HCT116 (cell line): ENCODE data around the gene TECPR1. TPM values are rescaled to one million over a fixed set of nuclear protein-coding genes. Genes with fewer than 3 reads are reported as not detected.

ENCODE experiments used
- ATAC-seq: fragments of 200-7000 bp; cut with Tn5 transposase; 2 replicates; pipeline ENCODE4 v1.9.1; 2020; ENCODE audit warnings: mild to moderate bottlenecking, moderate library complexity
- BruUV-seq: library from RNA; stranded (reverse); fragments of 400-500 nt; replicated peaks from 2 replicates; lab custom pipeline; 2021; lab: Mats Ljungman, UMichigan
- CTCF ChIA-PET: fragments of 300-600 bp; sonication (Branson Sonifier 250); formaldehyde crosslinking; loops from one replicate; lab custom pipeline; 2021; ENCODE audit warnings: antibody characterized with exemption; lab: Charles Lee
- POLR2A ChIA-PET: fragments of 300-600, 350-600 bp; sonication (Branson Sonifier 250); formaldehyde crosslinking; loops from one replicate; lab custom pipeline; 2021; ENCODE audit warnings: antibody characterized with exemption; lab: Charles Lee
- RAD21 ChIA-PET, 2 experiments: fragments of 300-600 bp; sonication (Branson Sonifier 250); formaldehyde crosslinking; loops; one replicate each; lab custom pipeline; 2023; ENCODE audit warnings: low total read pairs in 2 of 2; ENCODE audit not compliant: uncharacterized antibody in 2 of 2, unreplicated experiment in 2 of 2, low non-redundant PET in 1 of 2; lab: Charles Lee
- DNase-seq: peaks from one replicate; pipeline ENCODE4 v3.0.0-alpha.2; 2010; ENCODE audit warnings: low read depth, low spot score
- H2AFZ ChIP-seq: fragments of 200-600 bp; shearing (Covaris generic), sonication (generic); 2 replicates; pipeline ENCODE4 v1.6.1; 2017; ENCODE audit warnings: low read depth, mixed run types, mixed read lengths, antibody characterized with exemption, low read length; ENCODE audit not compliant: poor library complexity, severe bottlenecking
- H3K27ac ChIP-seq: 2 replicates; pipeline ENCODE4 v1.5.1; 2012; ENCODE audit warnings: low read depth, low read length
- H3K27me3 ChIP-seq: fragments of 200-600 bp; sonication (generic); 2 replicates; pipeline ENCODE4 v1.6.1; 2016; ENCODE audit warnings: mixed run types, low read length, mixed read lengths; ENCODE audit not compliant: insufficient read depth
- H3K36me3 ChIP-seq, 2 experiments: fragments of 200-500 bp in 1 of 2; fragments of 200-600 bp in 1 of 2; sonication (Bioruptor generic) in 1 of 2; sonication (generic) in 1 of 2; 2 replicates each; pipeline versions ENCODE4 v1.5.1 to v1.6.1; 2014 to 2016; ENCODE audit warnings: low read length in 2 of 2, inconsistent platforms in 1 of 2, mixed read lengths in 1 of 2, mixed run types in 1 of 2; ENCODE audit not compliant: insufficient read depth in 2 of 2, control insufficient read depth in 1 of 2
- H3K4me1 ChIP-seq, 2 experiments: fragments of 200-600 bp in 1 of 2; sonication (generic) in 1 of 2; 2 replicates each; pipeline versions ENCODE4 v1.5.1 to v1.6.1; 2012 to 2017; ENCODE audit warnings: low read length in 2 of 2, inconsistent platforms in 1 of 2, mild to moderate bottlenecking in 1 of 2, mixed read lengths in 1 of 2, mixed run types in 1 of 2, moderate library complexity in 1 of 2; ENCODE audit not compliant: insufficient read depth in 2 of 2, control insufficient read depth in 1 of 2
- H3K4me2 ChIP-seq: fragments of 200-600 bp; sonication (generic); 2 replicates; pipeline ENCODE4 v1.6.1; 2017; ENCODE audit warnings: mixed run types, low read length, mixed read lengths
- H3K4me3 ChIP-seq, 2 experiments: fragments of 200-600 bp in 1 of 2; sonication (generic) in 1 of 2; replicated peaks in 1 of 2; 2 replicates each; pipeline ENCODE4 v1.5.1; 2011 to 2016; ENCODE audit warnings: low read length in 2 of 2, control low read depth in 1 of 2, low read depth in 1 of 2, mild to moderate bottlenecking in 1 of 2, mixed read lengths in 1 of 2, mixed run types in 1 of 2
- H3K79me2 ChIP-seq: fragments of 200-600 bp; sonication (generic); 2 replicates; pipeline ENCODE4 v1.6.1; 2017; ENCODE audit warnings: mild to moderate bottlenecking, mixed run types, low read length, moderate library complexity, mixed read lengths; ENCODE audit not compliant: insufficient read depth
- H3K9ac ChIP-seq: fragments of 200-600 bp; sonication (generic); 2 replicates; pipeline ENCODE4 v1.6.1; 2016; ENCODE audit warnings: low read length, mixed read lengths
- H3K9me2 ChIP-seq: fragments of 200-600 bp; sonication (generic), shearing (Covaris generic); 2 replicates; pipeline ENCODE4 v1.6.1; 2017; ENCODE audit warnings: mixed run types, mild to moderate bottlenecking, moderate library complexity; ENCODE audit not compliant: insufficient read depth
- H3K9me3 ChIP-seq, 2 experiments: fragments of 200-500 bp in 1 of 2; fragments of 200-600 bp in 1 of 2; sonication (Bioruptor generic) in 1 of 2; sonication (generic) in 1 of 2; 2 replicates each; pipeline ENCODE4 v1.6.1; 2014 to 2017; ENCODE audit warnings: low read length in 2 of 2, mixed read lengths in 2 of 2, inconsistent platforms in 1 of 2, low read depth in 1 of 2, mild to moderate bottlenecking in 1 of 2, mixed run types in 1 of 2, moderate library complexity in 1 of 2; ENCODE audit not compliant: control insufficient read depth in 1 of 2, insufficient read depth in 1 of 2
- H4K20me1 ChIP-seq: fragments of 200-600 bp; sonication (generic), shearing (Covaris generic); 2 replicates; pipeline ENCODE4 v1.6.1; 2017; ENCODE audit warnings: mixed run types, mild to moderate bottlenecking, moderate library complexity; ENCODE audit not compliant: insufficient read depth
- CBX3 ChIP-seq: IDR thresholded peaks from 2 replicates; pipeline ENCODE4 v1.6.1; 2012; ENCODE audit warnings: low read depth
- EGR1 ChIP-seq: IDR thresholded peaks from 2 replicates; pipeline ENCODE4 v1.6.1; 2012; ENCODE audit warnings: low read depth
- EZH2 ChIP-seq: fragments of 200-600 bp; sonication (generic); IDR thresholded peaks from 2 replicates; pipeline ENCODE4 v1.6.1; 2017; ENCODE audit warnings: antibody characterized with exemption, mixed run types
- EZH2phosphoT487 ChIP-seq: fragments of 200-600 bp; IDR thresholded peaks from 2 replicates; pipeline ENCODE4 v1.6.1; 2018; ENCODE audit warnings: antibody characterized with exemption, borderline replicate concordance
- RAD21 ChIP-seq: IDR thresholded peaks from 2 replicates; pipeline ENCODE4 v1.6.1; 2012; ENCODE audit warnings: low read depth, mild to moderate bottlenecking
- REST ChIP-seq: IDR thresholded peaks from 2 replicates; pipeline ENCODE4 v1.6.1; 2012; ENCODE audit warnings: low read depth
- SIN3A ChIP-seq: IDR thresholded peaks from 2 replicates; pipeline ENCODE4 v1.6.1; 2012; ENCODE audit warnings: low read depth
- SP1 ChIP-seq: IDR thresholded peaks from 2 replicates; pipeline ENCODE4 v1.6.1; 2012; ENCODE audit warnings: low read depth
- SRF ChIP-seq: IDR thresholded peaks from 2 replicates; pipeline ENCODE4 v1.6.1; 2012; ENCODE audit warnings: low read depth
- ZFX ChIP-seq: fragments of 450-650 bp; IDR thresholded peaks from 2 replicates; pipeline ENCODE4 v1.6.1; 2017
- ZNF274 ChIP-seq: fragments of 200-500 bp; sonication (Bioruptor generic); IDR thresholded peaks from 2 replicates; pipeline ENCODE4 v1.6.1; 2014; ENCODE audit warnings: mild to moderate bottlenecking, low read depth, low read length, inconsistent platforms
- intact Hi-C: fragments of 100-400 bp; cut with micrococcal nuclease; formaldehyde crosslinking; loops from 2 replicates; pipeline ENCODE4 v1.10.0; 2022
- total RNA-seq: library from RNA; stranded (reverse); gene quantifications from one replicate; pipeline ENCODE4 v1.2.1, GENCODE V29; 2021; ENCODE audit not compliant: unreplicated experiment
- TF ChIP-seq, protein P1 (sequence below): IDR thresholded peaks from 2 replicates; pipeline ENCODE4 v1.6.1; 2011; ENCODE audit warnings: mild to moderate bottlenecking, low read length, moderate library complexity; ENCODE audit not compliant: insufficient replicate concordance; ENCODE audit errors: extremely low read depth
- TF ChIP-seq, protein P2 (sequence below): IDR thresholded peaks from 2 replicates; pipeline ENCODE4 v1.6.1; 2012
- TF ChIP-seq, protein P3 (sequence below): IDR thresholded peaks from 2 replicates; pipeline ENCODE4 v1.6.1; 2012

The TECPR1 gene
- total RNA-seq, 1 experiment from 2014 or later = 19.9 TPM

DNA sequence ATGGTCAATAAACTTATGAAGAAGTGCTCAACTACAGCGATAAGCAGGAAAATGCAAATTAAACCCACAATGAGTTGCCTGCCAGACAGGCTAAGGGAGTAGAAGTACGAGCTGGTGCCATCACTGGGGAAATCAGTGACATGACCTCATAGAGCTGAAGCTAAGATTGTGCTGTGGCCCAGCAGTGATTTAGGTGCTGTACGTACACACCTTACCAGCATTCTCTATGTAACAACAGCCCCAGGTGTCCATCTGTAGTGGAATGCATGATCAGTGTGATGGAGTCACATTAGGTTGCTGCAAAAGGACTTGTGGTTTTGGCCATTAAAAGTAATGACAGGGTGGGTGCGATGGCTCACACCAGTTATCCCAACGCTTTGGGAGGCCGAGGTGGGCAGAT, 5.7 kb upstream of the TECPR1 start (continued):
- TF ChIP-seq, protein P1, sequence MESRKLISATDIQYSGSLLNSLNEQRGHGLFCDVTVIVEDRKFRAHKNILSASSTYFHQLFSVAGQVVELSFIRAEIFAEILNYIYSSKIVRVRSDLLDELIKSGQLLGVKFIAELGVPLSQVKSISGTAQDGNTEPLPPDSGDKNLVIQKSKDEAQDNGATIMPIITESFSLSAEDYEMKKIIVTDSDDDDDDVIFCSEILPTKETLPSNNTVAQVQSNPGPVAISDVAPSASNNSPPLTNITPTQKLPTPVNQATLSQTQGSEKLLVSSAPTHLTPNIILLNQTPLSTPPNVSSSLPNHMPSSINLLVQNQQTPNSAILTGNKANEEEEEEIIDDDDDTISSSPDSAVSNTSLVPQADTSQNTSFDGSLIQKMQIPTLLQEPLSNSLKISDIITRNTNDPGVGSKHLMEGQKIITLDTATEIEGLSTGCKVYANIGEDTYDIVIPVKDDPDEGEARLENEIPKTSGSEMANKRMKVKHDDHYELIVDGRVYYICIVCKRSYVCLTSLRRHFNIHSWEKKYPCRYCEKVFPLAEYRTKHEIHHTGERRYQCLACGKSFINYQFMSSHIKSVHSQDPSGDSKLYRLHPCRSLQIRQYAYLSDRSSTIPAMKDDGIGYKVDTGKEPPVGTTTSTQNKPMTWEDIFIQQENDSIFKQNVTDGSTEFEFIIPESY = no peak
- TF ChIP-seq, protein P2, sequence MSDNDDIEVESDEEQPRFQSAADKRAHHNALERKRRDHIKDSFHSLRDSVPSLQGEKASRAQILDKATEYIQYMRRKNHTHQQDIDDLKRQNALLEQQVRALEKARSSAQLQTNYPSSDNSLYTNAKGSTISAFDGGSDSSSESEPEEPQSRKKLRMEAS = no peak

- peaks cover 28% of the 10 kb centered on the region for H3K79me2 ChIP-seq
- ChIA-PET RAD21 (no interaction called here), CTCF (no interaction called here), POLR2A (no interaction called here)
- H3K9ac ChIP-seq = no peak overlapping the region
- H3K27ac ChIP-seq = no peak overlapping the region
- no peaks in the 10 kb centered on the region for H3K36me3 ChIP-seq
- no peaks in the 10 kb centered on the region for H3K9me2 ChIP-seq
- no peak overlapping the region for H3K4me2 ChIP-seq
- H2AFZ ChIP-seq = no peak overlapping the region
- TF ChIP-seq EGR1 = no peak
- TF ChIP-seq SRF = no peak
- no peak for TF ChIP-seq ZFX
- TF ChIP-seq CBX3 = no peak
- TF ChIP-seq REST = no peak
- TF ChIP-seq, protein P3, sequence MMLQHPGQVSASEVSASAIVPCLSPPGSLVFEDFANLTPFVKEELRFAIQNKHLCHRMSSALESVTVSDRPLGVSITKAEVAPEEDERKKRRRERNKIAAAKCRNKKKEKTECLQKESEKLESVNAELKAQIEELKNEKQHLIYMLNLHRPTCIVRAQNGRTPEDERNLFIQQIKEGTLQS = no peak
- no peak for TF ChIP-seq ZNF274
- no peak for TF ChIP-seq SIN3A
- no peak for TF ChIP-seq RAD21
- no peak for TF ChIP-seq EZH2phosphoT487
- TF ChIP-seq EZH2 = no peak
- TF ChIP-seq SP1 = no peak
- no peaks in the 10 kb centered on the region for H4K20me1 ChIP-seq
- H3K9me3 ChIP-seq = no peaks in the 10 kb centered on the region
- H3K27me3 ChIP-seq = no peaks in the 10 kb centered on the region
- DNase-seq (no peak), ATAC-seq (no peak)
- H3K4me1 ChIP-seq = peaks cover 5 to 12% of the 10 kb centered on the region in 2 experiments; a peak in 3 of 4 replicates
- no TSS peak for BruUV-seq
- H3K4me3 ChIP-seq = no peak overlapping the region
- intact Hi-C loops = no loop called here
Observed at GRCh38 chr7:98256431-98256830, 4.4 kb upstream of the TECPR1 start.
